Astrocyte (in vitro differentiated cells and primary cell): Measurements from ENCODE around the gene METTL21A. TPM values are rescaled to one million over a fixed set of nuclear protein-coding genes. Genes with fewer than 3 reads are reported as not detected.
"Not testable (repeated sequence)": the region's sequence is repeated elsewhere in the genome, so short reads cannot be mapped to it uniquely, and the experiment has no call there.

Experiments used
- DNase-seq: peaks from one replicate; pipeline ENCODE4 v3.0.0-alpha.2; 2010; ENCODE audit warnings: low read depth
- FAIRE-seq: peaks from 2 replicates; lab custom pipeline; 2011; peaks lifted over from hg19 to GRCh38; lab: Jason Lieb, UNC
- H2AFZ ChIP-seq: 2 replicates; pipeline ENCODE4 v1.6.0; 2012; ENCODE audit warnings: low read depth, low read length, inconsistent platforms
- H3K27ac ChIP-seq: 2 replicates; pipeline ENCODE4 v1.5.1; 2011; ENCODE audit warnings: low read depth, low read length, inconsistent platforms
- H3K27me3 ChIP-seq: 2 replicates; pipeline ENCODE4 v1.6.0; 2011; ENCODE audit warnings: low read length, inconsistent platforms; ENCODE audit not compliant: insufficient read depth
- H3K36me3 ChIP-seq: 2 replicates; pipeline ENCODE4 v1.5.1; 2011; ENCODE audit warnings: low read length, inconsistent platforms; ENCODE audit not compliant: insufficient read depth
- H3K4me1 ChIP-seq: 2 replicates; pipeline ENCODE4 v1.5.1; 2011; ENCODE audit warnings: low read length, inconsistent platforms; ENCODE audit not compliant: insufficient read depth
- H3K4me2 ChIP-seq: 2 replicates; pipeline ENCODE4 v1.6.0; 2012; ENCODE audit warnings: low read length, inconsistent platforms
- H3K4me3 ChIP-seq: 2 replicates; pipeline ENCODE4 v1.5.1; 2011; ENCODE audit warnings: low read depth, mild to moderate bottlenecking, low read length, inconsistent platforms; ENCODE audit not compliant: insufficient read depth
- H3K79me2 ChIP-seq: 2 replicates; pipeline ENCODE4 v1.6.0; 2012; ENCODE audit warnings: mild to moderate bottlenecking, low read length, inconsistent platforms; ENCODE audit not compliant: insufficient read depth
- H3K9ac ChIP-seq: 2 replicates; pipeline ENCODE4 v1.6.0; 2012; ENCODE audit warnings: mild to moderate bottlenecking, low read length, inconsistent platforms
- H3K9me3 ChIP-seq: 2 replicates; pipeline ENCODE4 v1.5.1; 2012; ENCODE audit warnings: low read depth, mild to moderate bottlenecking, low read length, inconsistent platforms; ENCODE audit not compliant: insufficient read depth
- H4K20me1 ChIP-seq: 2 replicates; pipeline ENCODE4 v1.6.0; 2012; ENCODE audit warnings: low read length, inconsistent platforms; ENCODE audit not compliant: insufficient read depth
- H3K27ac Mint-ChIP-seq: one replicate; pipeline ENCODE4 v1.8.0; 2021; ENCODE audit warnings: mild to moderate bottlenecking, mixed read lengths; ENCODE audit not compliant: unreplicated experiment
- H3K27me3 Mint-ChIP-seq: one replicate; pipeline ENCODE4 v1.8.0; 2021; ENCODE audit warnings: low read depth, mixed read lengths; ENCODE audit not compliant: unreplicated experiment
- H3K36me3 Mint-ChIP-seq: one replicate; pipeline ENCODE4 v1.8.0; 2021; ENCODE audit warnings: low read depth, mixed read lengths; ENCODE audit not compliant: unreplicated experiment
- H3K4me1 Mint-ChIP-seq: one replicate; pipeline ENCODE4 v1.8.0; 2021; ENCODE audit warnings: low read depth, mixed read lengths; ENCODE audit not compliant: unreplicated experiment
- H3K4me3 Mint-ChIP-seq: one replicate; pipeline ENCODE4 v1.8.0; 2021; ENCODE audit warnings: mild to moderate bottlenecking, moderate library complexity, mixed read lengths; ENCODE audit not compliant: unreplicated experiment
- H3K9me3 Mint-ChIP-seq: one replicate; pipeline ENCODE4 v1.8.0; 2021; ENCODE audit warnings: mild to moderate bottlenecking, mixed read lengths; ENCODE audit not compliant: unreplicated experiment
- CTCF ChIP-seq: IDR thresholded peaks from 2 replicates; pipeline ENCODE4 v1.5.1; 2011; ENCODE audit warnings: low read depth, mild to moderate bottlenecking, inconsistent platforms, low read length, moderate library complexity; ENCODE audit not compliant: insufficient read depth
- EZH2 ChIP-seq: IDR thresholded peaks from 2 replicates; pipeline ENCODE4 v1.6.1; 2012; ENCODE audit warnings: mild to moderate bottlenecking, low read length, inconsistent platforms; ENCODE audit not compliant: insufficient read depth
- total RNA-seq: library from RNA; stranded (reverse); gene quantifications from 2 replicates; pipeline ENCODE4 v1.2.1, GENCODE V29; 2021

Gene METTL21A
- total RNA-seq, 1 donor from 2014 or later = 16.1 TPM

GRCh38 chr2:207643892-207644291 lies 18.7 kb upstream of the METTL21A start:
- Histone ChIP-seq H3K79me2 (no peaks in the 10 kb centered on the region), H3K9me3 (peaks cover 9% of the 10 kb centered on the region), H2AFZ (no peak overlapping the region), H3K9ac (no peak overlapping the region), H3K27me3 (no peaks in the 10 kb centered on the region), H3K27ac (no peak overlapping the region), H3K4me3 (no peak overlapping the region), H3K4me2 (no peak overlapping the region), H3K4me1 (no peaks in the 10 kb centered on the region), H3K36me3 (no peaks in the 10 kb centered on the region), H4K20me1 (no peaks in the 10 kb centered on the region)
- Mint-ChIP-seq H3K9me3 (peaks cover 2% of the 10 kb centered on the region), H3K27ac (no peak overlapping the region), H3K27me3 (no peaks in the 10 kb centered on the region), H3K4me1 (no peaks in the 10 kb centered on the region), H3K4me3 (no peak overlapping the region), H3K36me3 (no peaks in the 10 kb centered on the region)
- TF ChIP-seq CTCF (no peak), EZH2 (no peak)
- DNase-seq (no peak), FAIRE-seq (no peak)

- Histone ChIP-seq H3K9ac (no peak overlapping the region), H2AFZ (no peak overlapping the region), H4K20me1 (no peaks in the 10 kb centered on the region), H3K4me3 (no peak overlapping the region), H3K4me1 (no peaks in the 10 kb centered on the region), H3K27me3 (no peaks in the 10 kb centered on the region), H3K4me2 (no peak overlapping the region), H3K27ac (no peak overlapping the region), H3K36me3 (no peaks in the 10 kb centered on the region), H3K79me2 (no peaks in the 10 kb centered on the region), H3K9me3 (peaks cover 9% of the 10 kb centered on the region)
- Mint-ChIP-seq H3K4me3 (no peak overlapping the region), H3K9me3 (peaks cover 2% of the 10 kb centered on the region), H3K4me1 (no peaks in the 10 kb centered on the region), H3K27ac (no peak overlapping the region), H3K27me3 (no peaks in the 10 kb centered on the region), H3K36me3 (no peaks in the 10 kb centered on the region)
- FAIRE-seq (no peak), DNase-seq (no peak)
- TF ChIP-seq EZH2 = no peak
- no peak for TF ChIP-seq CTCF
Observed at GRCh38 chr2:207640661-207641060, 15.5 kb upstream of the METTL21A start.

- H3K27ac Mint-ChIP-seq = no peak overlapping the region
Observed at GRCh38 chr2:207640160-207640559, 15.0 kb upstream of the METTL21A start.

GRCh38 chr2:207639288-207639687 lies 14.1 kb upstream of the METTL21A start:
- H3K9ac ChIP-seq, H3K9me3 Mint-ChIP-seq, H3K4me3 ChIP-seq, H3K27me3 Mint-ChIP-seq, H2AFZ ChIP-seq, H3K27me3 ChIP-seq, H3K4me3 Mint-ChIP-seq, H3K9me3 ChIP-seq, H4K20me1 ChIP-seq, H3K4me1 ChIP-seq, H3K4me1 Mint-ChIP-seq, FAIRE-seq, H3K36me3 ChIP-seq, H3K79me2 ChIP-seq, H3K4me2 ChIP-seq, H3K27ac Mint-ChIP-seq, DNase-seq, H3K36me3 Mint-ChIP-seq, H3K27ac ChIP-seq: not testable (repeated sequence)

More at GRCh38 chr2:207640160-207640559, 15.0 kb upstream of the METTL21A start:
- no peaks in the 10 kb centered on the region for H4K20me1 ChIP-seq
- no peak overlapping the region for H3K4me3 ChIP-seq
- no peak overlapping the region for H2AFZ ChIP-seq
- no peak overlapping the region for H3K4me3 Mint-ChIP-seq
- no peaks in the 10 kb centered on the region for H3K27me3 Mint-ChIP-seq
- FAIRE-seq = no peak
- H3K9ac ChIP-seq = no peak overlapping the region
- peaks cover 3% of the 10 kb centered on the region for H3K4me1 Mint-ChIP-seq
- no peak for DNase-seq
- no peak for TF ChIP-seq CTCF
- TF ChIP-seq EZH2 = no peak
- no peaks in the 10 kb centered on the region for H3K79me2 ChIP-seq
- H3K27me3 ChIP-seq = no peaks in the 10 kb centered on the region
- H3K36me3 ChIP-seq = no peaks in the 10 kb centered on the region
- no peaks in the 10 kb centered on the region for H3K36me3 Mint-ChIP-seq
- H3K9me3 ChIP-seq = peaks cover 9% of the 10 kb centered on the region
- H3K4me1 ChIP-seq = no peaks in the 10 kb centered on the region
- peaks cover 2% of the 10 kb centered on the region for H3K9me3 Mint-ChIP-seq
- H3K27ac ChIP-seq = no peak overlapping the region
- no peak overlapping the region for H3K4me2 ChIP-seq
